Measurements from ENCODE around the gene RFK.

DNA sequence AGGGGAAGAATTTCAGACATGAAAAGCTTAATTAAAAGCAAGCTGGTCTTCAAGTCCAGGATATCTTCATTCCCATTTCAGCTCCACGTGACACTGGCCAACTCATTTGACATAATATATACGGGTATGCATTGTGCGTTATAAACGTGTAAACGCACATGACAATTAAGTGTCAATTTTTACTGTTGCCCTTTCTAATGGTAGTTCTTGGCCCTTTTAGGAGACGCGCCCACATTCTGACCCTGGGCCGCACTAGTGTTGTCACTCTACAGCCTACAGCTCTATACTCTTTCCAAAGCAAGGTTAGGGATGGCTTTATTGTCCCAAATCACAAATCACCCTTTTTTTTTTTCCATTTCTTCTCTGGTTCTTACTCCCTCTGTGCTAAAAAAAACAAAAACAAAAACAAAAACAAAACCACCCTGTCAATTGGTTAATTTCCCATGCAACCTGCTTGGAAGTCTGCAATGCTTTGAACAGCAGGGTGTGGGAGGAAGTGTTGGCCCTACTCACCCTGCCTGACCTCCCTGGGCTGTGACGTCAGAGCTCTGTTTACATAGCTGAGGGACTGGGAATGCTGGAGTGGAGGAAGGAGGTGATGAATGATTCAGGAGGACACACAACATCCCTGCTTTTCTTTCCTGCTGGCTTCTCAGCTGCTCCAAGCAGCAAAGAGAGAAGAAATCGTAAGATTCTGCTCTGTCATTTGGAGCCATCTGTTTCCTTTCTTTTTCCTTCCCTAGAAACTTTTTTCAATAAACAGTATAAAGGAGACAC, 19.3 kb downstream of the RFK start:
- TF ChIP-seq POLR2A (IDR thresholded peaks at IDR 0.05): no peak
- TF ChIP-seq, protein P1, sequence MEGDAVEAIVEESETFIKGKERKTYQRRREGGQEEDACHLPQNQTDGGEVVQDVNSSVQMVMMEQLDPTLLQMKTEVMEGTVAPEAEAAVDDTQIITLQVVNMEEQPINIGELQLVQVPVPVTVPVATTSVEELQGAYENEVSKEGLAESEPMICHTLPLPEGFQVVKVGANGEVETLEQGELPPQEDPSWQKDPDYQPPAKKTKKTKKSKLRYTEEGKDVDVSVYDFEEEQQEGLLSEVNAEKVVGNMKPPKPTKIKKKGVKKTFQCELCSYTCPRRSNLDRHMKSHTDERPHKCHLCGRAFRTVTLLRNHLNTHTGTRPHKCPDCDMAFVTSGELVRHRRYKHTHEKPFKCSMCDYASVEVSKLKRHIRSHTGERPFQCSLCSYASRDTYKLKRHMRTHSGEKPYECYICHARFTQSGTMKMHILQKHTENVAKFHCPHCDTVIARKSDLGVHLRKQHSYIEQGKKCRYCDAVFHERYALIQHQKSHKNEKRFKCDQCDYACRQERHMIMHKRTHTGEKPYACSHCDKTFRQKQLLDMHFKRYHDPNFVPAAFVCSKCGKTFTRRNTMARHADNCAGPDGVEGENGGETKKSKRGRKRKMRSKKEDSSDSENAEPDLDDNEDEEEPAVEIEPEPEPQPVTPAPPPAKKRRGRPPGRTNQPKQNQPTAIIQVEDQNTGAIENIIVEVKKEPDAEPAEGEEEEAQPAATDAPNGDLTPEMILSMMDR (IDR thresholded peaks at IDR 0.05): no peak
- peak in 2 of 3 donors; percentile 34 to 44 for TF ChIP-seq POLR2AphosphoS5 (IDR thresholded peaks at IDR 0.05)
